GM21825 (cell line): ENCODE results near the gene TADA2A.

ENCODE experiments used
- ATAC-seq: cut with Tn5 transposase; IDR thresholded peaks from one replicate; pipeline ENCODE4 v1.9.1; 2021; ENCODE audit warnings: mild to moderate bottlenecking, moderate library complexity; ENCODE audit not compliant: unreplicated experiment

The TADA2A gene

GRCh38 chr17:37406635-37407461 is at the start of gene TADA2A, which contains the start of gene ACACA:
Gene TADA2A, plus strand, starts transcription at chr17:37406886. Its CDS starts 4,480 bp downstream, at chr17:37411366.
Gene ACACA, minus strand, starts transcription at chr17:37406836. Its CDS starts 537 bp downstream, at chr17:37406299.
- peak; percentile 70 for ATAC-seq

- ATAC-seq = peak; percentile 28
Measured at GRCh38 chr17:37358098-37358829, 48.4 kb upstream of the TADA2A start.

- peak; percentile 93 for ATAC-seq
Measured at GRCh38 chr17:37358830-37359681, 47.6 kb upstream of the TADA2A start.

GRCh38 chr17:37359682-37360188 is 47.0 kb upstream of the TADA2A start:
- ATAC-seq = no peak

GRCh38 chr17:37360632-37361031 is 46.1 kb upstream of the TADA2A start:
- ATAC-seq = no peak

GRCh38 chr17:37361543-37361942 is 45.1 kb upstream of the TADA2A start:
- ATAC-seq = no peak

- no peak for ATAC-seq
Measured at GRCh38 chr17:37365589-37365988, 41.1 kb upstream of the TADA2A start.

- ATAC-seq = no peak
Measured at GRCh38 chr17:37368577-37368976, 38.1 kb upstream of the TADA2A start.

- ATAC-seq = peak; percentile 61
Measured at GRCh38 chr17:37373530-37374159, 33.0 kb upstream of the TADA2A start.

GRCh38 chr17:37375706-37376105 is 31.0 kb upstream of the TADA2A start, which contains the start of gene C17orf78:
Gene C17orf78, plus strand, starts transcription at chr17:37375985. Its CDS starts 108 bp downstream, at chr17:37376093.
- ATAC-seq = no peak

- no peak for ATAC-seq
Measured at GRCh38 chr17:37382056-37382455, 24.6 kb upstream of the TADA2A start.

GRCh38 chr17:37384560-37385149 is 22.0 kb upstream of the TADA2A start:
- ATAC-seq = no peak

GRCh38 chr17:37385474-37385990 is 21.2 kb upstream of the TADA2A start:
- ATAC-seq = no peak

GRCh38 chr17:37386462-37386861 is 20.2 kb upstream of the TADA2A start:
- ATAC-seq = no peak

- ATAC-seq = no peak
Measured at GRCh38 chr17:37388266-37388665, 18.4 kb upstream of the TADA2A start.

- ATAC-seq = no peak
Measured at GRCh38 chr17:37389160-37389559, 17.5 kb upstream of the TADA2A start.

- ATAC-seq = no peak
Measured at GRCh38 chr17:37391146-37391545, 15.5 kb upstream of the TADA2A start.

- no peak for ATAC-seq
Measured at GRCh38 chr17:37392024-37392590, 14.6 kb upstream of the TADA2A start.

- no peak for ATAC-seq
Measured at GRCh38 chr17:37393352-37393751, 13.3 kb upstream of the TADA2A start.
